ENCODE results near the gene ASPHD2.
A peak's percentile ranks its signal among the peaks of the same experiment; 100 is the strongest.

ASPHD2 gene

DNA sequence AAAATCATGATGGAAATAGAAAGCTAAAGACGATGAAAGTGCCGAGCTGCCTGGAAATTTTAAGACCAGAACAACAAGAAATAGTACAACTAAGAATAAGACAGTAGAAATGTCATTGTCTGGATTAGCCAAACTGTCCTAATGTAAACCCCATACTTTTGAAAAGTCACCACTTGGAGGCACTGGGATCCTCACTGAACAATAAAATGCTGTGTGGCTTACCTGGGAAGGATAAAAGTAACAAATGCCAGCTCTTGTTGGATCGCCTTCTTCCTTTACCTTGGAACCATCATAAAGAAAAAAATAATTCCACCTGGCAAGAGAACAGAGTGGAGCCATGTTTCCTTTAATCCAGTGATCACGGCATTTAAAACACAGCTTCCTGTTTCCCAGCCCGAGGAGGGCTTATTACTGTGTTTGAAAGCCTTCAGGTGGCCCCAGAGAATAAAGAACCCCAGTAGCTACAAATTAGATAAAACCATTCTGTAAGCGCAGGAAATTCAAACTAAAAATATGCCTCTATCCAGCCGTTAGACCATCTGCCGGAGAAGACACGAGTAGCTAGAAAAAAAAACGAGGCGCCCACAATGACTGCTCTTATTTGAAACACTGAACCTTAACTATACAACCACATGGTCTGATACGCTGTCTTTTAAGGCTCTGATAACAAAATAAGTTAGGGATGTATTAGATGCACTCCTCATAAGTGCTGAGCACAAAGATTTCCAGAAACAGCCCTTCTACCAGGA is 50.2 kb downstream of the ASPHD2 start:
- no peak for DNase-seq

DNA sequence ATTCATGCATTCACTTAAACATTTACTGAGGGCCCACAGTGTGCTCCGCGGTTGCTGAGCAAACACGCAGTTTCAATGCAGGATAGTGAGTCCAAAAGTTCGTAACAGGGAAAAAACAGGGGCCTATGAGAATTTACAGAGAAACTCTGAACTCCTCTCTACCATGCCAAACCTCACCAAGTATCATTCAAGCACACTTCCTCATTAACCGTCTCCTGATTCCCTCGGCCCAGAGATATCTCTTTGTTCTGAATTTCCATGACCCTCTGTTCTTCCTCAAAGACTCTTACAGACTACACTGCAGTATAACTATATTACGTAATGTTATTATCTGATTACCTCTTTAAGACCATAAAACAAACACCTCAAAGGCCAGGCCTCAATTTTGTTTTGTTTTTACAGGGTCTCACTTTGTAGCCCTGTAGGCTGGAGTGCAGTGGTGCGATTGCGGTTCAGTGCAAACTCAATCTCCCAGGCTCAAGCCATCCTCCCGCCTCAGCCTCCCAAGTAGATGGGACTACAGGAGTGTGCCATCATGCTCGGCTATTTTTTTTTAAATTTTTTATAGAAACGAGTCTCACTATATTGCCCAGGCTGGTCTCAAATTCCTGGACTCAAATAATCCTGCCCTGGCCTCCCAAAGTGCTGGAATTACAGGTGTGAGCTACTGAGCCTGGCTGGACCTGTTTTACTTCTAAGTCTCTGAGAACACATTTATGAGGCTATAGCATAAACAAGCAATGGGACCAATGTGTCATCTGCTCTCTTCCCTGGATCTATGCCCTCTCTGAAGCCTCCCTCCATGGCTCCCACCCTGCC is 50.9 kb downstream of the ASPHD2 start:
- DNase-seq, result no peak

DNA sequence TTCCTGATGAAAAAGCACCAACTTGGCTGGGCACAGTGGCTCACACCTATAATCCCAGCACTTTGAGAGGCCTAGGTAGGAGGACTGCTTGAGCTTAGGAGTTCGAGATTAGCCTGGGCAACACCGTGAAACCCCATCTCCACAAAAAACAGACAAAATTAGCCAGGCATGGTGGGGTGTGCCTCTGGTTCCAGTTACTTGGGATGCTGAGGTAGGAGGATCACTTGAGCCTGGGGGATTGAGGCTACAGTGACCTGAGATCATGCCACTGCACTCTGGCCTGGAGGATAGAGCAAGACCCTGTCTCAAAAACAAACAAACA is 51.5 kb downstream of the ASPHD2 start:
- DNase-seq, result no peak

DNA sequence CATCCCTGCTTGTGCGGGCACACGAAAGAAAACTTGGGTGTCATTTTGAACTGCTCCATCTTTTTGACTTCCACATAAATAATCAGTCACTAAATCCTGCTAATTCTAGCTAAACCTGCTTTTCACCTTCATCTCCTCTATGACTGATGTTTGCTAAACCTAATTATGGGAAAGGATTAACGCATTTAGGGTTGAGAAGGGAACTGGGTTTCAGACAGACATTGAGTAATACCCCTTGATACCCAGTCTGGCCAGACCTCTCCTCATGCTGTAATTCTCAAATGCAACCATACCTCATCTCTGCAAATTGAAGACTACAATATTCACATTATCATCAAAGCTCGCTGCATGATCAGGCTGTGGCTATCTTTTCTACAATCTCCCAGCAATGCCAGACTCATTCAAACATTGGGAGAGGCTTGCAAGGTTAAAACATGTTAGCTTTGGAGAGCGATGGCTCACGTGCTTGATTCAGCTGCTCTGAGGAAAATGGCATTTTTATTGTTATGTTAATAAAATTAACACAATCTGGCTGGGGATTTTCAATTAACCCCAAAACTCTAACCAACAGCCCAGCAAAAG is 52.1 kb downstream of the ASPHD2 start:
- DNase-seq, result no peak

DNA sequence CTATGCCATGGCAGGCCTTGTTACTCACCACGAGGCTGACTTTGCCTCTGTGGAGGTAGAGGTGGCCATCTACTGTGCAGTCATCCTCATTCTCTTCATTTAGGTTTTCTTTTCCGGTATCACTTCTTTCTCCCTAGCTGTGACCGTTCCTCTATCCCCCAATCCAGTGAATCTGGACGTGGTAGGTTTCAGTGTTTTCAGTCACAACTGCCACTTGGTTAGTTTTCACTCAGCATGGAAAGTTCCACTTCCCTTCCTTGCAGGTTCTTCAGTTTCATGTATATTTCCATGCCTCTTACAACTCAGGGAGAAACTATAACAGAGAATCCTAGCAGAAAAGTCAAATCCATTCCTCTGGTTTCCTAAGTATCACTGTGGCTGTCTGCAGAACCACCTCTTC is 52.6 kb downstream of the ASPHD2 start:
- no peak for DNase-seq

DNA sequence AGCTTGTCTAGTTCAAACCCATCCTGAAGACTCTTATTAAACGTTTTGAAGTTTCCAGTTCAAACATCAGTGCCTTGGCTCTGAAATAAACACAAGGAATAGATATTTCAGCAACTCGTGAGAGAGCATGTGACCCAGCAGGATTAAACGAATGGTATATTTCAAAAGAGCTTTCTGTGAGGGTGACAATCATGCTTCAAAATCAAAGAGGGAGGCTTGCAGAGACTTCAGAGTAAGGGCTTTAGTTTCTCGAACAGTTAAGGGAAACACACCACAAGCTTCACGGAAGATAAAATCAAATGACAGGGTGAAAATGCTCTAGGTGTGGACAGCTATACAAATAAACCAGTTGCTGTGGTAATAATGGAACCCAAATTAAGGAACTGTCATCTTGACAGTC is 53.1 kb downstream of the ASPHD2 start:
- no peak for DNase-seq

DNA sequence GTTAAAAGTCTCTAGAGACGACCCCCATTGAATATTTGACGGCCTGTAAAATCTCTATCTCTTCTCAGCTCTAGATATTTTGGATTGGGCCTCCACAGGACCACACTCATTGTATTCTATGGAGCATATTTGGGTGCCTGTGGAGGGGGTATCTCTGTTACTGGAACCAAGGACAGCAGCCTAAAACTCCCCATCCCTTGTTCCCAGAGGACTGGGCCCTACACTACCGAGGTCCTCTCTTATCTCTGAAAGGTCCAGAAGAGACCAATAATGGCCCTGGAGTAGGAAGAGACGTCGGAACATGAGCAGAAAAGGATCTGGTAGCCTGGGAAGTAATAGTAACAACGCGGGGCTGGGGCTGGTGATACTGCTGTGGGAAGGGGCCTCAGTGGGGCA is 54.0 kb downstream of the ASPHD2 start:
- no peak for DNase-seq

DNA sequence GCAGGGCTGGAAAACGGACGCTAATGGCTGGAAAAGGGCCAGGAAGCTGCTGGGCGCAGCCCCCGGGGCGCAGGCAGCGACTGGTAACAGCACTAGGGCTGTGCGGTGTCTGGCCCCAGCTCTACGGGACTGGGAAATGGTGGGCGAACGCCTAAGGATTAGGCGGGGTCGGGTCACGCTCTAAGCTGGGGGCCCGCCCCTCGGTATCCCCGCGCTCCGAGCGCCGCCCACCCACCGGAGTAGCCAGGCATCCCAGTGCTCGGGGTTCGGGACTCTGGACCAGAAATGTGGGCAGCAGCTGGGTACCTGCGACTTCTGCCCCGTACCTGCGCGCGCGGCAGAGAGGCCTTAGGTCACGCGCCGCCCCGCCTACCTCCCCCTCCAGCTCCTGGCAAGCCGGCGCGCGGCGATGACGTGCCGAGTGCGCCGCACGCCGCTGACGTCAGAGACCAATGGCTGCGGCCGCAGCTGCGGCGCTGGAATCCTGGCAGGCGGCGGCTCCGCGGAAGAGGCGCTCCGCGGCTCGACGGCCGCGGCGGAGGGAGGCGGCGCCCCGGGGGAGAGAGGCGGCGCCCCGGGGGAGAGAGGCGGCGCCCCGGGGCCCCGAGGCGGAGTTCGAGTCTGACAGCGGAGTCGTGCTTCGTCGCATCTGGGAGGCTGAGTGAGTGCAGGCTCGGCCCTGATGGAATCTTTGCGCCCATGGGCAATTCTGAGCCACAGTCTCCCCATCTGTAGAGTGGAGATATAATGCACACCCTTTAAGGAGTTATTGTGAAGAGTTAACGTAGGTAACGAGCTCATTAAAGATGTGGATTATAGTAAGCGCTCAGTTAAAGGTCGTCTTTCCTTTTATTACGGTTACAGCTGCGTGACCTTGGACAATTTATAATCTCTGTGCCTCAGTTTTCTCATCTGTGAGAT is 54.6 kb downstream of the ASPHD2 start, which contains the start of the genes HPS4 and SRRD:
Gene HPS4, minus strand, starts transcription at position 345 of the 921 bp plus-strand sequence. CDS start 2,021 bp downstream, outside the sequence.
Gene SRRD, plus strand, starts transcription at position 439 of the 921 bp plus-strand sequence. Its CDS starts 14 bp downstream, at position 453.
- DNase-seq, result peak; percentile 77 to 91 (median 84)

DNA sequence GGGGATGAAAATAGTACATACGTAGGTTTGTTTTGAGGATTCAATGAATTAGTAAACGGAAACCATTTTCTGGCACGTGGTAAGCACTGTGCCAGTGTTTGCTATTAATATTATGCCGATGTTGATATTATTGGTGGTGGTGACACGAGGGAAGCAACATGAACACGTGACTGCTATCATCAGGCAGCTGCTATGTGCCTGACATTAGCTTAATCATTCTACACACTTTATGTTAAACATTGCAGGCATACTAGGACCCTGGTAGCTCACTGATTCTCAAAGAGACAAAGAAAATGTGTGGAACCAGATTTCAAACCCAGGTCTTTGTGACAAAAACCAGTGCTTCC is 55.3 kb downstream of the ASPHD2 start:
- DNase-seq, result no peak

DNA sequence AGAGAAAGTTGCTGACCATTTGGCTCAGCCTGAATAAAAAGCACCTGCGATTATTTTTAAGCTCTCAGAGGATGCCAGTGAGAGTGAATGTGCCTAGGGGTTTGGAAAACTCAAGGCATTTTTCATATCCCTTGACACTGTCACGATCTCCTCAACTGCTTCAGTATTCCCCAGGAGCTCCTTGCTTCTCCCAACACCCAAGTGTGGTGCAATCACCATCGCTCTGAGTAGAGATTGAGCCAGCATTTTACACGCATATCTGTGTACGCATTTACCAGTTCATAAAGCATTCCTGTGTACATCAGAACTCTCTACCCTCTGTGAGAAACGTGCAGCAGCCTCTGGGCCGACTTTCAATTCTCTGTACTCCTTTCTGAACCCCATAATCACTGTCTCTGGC is 56.0 kb downstream of the ASPHD2 start:
- no peak for DNase-seq

DNA sequence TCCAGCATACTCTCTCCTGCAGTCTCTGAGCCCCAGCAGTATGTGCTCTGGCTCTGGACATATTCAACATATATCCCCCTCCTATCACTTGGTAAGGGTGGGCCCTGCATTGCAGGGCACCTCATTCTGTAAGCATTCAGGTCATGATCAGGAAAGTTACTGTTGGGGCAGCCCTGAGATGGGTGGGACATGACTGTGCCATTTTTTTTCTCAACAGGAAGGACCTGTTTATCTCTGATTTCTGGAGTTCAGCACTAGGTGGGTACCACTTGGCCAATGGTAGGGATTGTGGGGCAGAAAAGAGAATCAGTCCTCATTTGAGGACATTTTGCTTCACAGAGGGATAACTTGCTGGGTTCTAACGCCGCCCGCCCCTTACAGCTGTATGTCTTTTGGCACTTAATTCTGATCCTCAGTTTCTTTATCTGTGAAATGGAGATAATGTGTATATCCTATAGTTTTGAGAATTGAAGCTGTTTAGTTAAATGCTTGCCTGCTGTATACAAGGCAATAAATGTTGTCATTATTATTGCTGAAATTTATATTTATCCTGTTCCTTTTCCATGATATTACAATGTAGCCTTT is 56.8 kb downstream of the ASPHD2 start:
- no peak for DNase-seq

DNA sequence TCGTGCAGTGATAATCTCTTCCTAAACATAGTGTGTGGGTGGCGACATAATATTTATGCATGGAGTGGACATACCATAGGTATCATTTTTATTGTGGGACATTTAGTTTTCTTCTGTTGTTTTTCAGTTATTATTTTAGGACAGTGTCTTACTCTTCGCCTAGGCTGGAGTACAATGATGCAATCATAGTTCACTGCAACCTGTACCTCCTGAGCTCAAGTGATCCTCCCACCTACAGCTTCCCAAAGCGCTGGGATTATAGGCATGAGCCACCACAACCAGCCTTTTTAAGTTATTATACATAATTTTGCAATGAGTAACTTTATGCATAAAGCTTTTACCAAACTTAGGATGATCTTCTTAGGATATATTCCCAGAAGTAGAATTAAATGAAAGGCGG is 57.3 kb downstream of the ASPHD2 start:
- no peak for DNase-seq

DNA sequence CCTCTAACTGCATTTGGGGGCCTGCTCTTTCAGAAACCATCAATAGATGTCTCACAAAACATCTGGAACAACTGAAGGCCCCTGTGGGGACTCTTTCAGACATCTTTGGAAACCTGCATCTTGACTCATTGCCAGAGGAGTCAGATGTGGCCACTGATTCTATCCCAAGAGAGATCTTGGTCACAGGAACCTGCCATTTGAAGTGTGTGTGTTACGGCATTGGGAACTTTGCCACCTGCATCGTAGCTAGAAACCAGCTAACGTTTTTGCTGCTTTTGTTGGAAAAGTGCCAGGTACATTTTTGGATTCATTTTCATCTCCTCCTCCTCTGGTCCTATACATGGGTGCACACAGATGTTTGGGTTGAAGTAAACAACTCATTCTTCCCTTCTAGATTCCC is 58.9 kb downstream of the ASPHD2 start:
- no peak for DNase-seq

GRCh38 chr22:26489447-26490036 is 60.5 kb downstream of the ASPHD2 start:
- DNase-seq, result no peak

DNA sequence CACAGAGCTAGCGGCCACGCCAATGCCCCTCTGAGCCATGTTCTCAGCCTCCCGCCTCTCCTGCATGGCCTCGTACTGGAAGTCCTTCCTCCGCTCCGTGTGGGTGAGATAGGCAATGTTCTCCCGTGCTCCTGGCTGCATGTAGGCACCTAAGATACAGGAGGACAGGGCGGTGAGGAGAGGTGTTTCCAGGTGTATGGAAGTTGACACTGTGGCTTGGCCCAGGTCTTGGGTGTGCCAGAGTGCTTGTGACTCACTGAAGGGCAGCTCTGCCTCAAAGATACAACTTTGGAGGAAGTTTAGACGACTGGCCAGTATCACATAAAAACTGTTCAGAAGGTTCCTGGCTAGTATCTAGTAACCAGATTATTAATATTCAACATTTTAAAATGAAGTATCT is 63.2 kb downstream of the ASPHD2 start:
- no peak for DNase-seq

DNA sequence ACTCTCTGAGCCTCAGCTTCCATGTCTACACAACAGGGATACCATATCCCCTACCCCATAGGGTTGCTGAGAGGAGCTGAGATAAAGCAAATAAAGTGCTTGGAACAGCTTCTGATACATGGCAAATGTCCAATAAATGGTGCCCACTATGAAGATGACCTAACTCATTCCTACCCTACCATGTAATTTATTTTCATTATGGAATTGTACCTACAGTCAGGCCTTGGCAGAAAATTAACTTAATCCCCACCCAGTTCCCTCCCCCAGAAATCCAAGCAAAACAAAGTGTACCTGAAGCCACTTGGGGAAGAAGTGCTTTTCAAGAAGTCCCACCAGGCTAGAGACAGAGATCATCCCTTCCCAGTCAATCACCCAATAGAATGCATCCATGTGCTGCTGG is 65.4 kb downstream of the ASPHD2 start:
- no peak for DNase-seq

Data from activated CD4-positive, CD25-positive, alpha-beta regulatory T cell (primary cell).